Measurements from ENCODE around the gene ATP7A. TPM values are rescaled to one million over a fixed set of nuclear protein-coding genes. Genes with fewer than 3 reads are reported as not detected.

The ATP7A gene
- total and polyA plus RNA-seq, 2 experiments from 2014 or later = 3.7 to 13.0 TPM

- H3K9me3 ChIP-seq (ENCODE audit: low read depth) = no peaks in the 10 kb centered on the region
- no peaks in the 10 kb centered on the region for H4K20me1 ChIP-seq (ENCODE audit: insufficient read depth, poor library complexity, severe bottlenecking)
- no peak overlapping the region for H3K4me2 ChIP-seq
- WGBS (ENCODE audit: low lambda C conversion rate, missing lambda C conversion rate) = 85% methylated on average over 4 of the region's 4 CpGs
- no peaks in the 10 kb centered on the region for H3K4me1 ChIP-seq (ENCODE audit: insufficient read depth)
- no peak overlapping the region for H3K4me3 ChIP-seq
- H3K79me2 ChIP-seq = no peaks in the 10 kb centered on the region
- H2AFZ ChIP-seq = no peak overlapping the region
- TF ChIP-seq EZH2phosphoT487 (IDR thresholded peaks at IDR 0.05; ENCODE audit: low read depth, severe bottlenecking, unreplicated experiment) (no peak), EZH2 (IDR thresholded peaks at IDR 0.05; ENCODE audit: borderline replicate concordance) (no peak)
- TF ChIP-seq, protein P1, sequence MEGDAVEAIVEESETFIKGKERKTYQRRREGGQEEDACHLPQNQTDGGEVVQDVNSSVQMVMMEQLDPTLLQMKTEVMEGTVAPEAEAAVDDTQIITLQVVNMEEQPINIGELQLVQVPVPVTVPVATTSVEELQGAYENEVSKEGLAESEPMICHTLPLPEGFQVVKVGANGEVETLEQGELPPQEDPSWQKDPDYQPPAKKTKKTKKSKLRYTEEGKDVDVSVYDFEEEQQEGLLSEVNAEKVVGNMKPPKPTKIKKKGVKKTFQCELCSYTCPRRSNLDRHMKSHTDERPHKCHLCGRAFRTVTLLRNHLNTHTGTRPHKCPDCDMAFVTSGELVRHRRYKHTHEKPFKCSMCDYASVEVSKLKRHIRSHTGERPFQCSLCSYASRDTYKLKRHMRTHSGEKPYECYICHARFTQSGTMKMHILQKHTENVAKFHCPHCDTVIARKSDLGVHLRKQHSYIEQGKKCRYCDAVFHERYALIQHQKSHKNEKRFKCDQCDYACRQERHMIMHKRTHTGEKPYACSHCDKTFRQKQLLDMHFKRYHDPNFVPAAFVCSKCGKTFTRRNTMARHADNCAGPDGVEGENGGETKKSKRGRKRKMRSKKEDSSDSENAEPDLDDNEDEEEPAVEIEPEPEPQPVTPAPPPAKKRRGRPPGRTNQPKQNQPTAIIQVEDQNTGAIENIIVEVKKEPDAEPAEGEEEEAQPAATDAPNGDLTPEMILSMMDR (IDR thresholded peaks at IDR 0.05; ENCODE audit: poor library complexity) = no peak
- no peak overlapping the region for H3K27ac ChIP-seq
- no peaks in the 10 kb centered on the region for H3K9me2 ChIP-seq (replicated peaks; ENCODE audit: insufficient read depth)
- H3K27me3 ChIP-seq = no peaks in the 10 kb centered on the region
- DNase-seq (ENCODE audit: low spot score) = no peak
- H3K36me3 ChIP-seq (replicated peaks; ENCODE audit: insufficient read depth, low read depth) = no peaks in the 10 kb centered on the region
Measured at GRCh38 chrX:77979870-77980269, 69.4 kb downstream of the ATP7A start.

DNA sequence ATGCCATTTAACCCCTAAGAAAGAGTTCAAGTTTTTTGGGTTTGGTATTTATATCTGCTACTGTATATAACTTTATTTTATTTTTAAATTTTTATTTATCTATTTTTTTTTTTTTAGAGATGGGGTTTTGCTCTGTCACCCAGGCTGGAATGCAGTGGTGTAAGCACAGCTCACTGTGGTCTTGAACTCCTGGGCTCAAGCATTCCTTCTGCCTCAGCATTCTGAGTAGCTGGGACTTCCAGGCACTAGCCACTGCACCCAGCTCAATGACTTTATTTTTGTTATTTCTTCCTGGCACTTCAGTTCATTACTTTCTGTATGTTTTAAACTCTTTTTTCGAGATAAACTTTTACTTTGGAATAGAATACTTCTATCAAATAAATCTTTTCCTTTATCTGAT, 101.4 kb downstream of the ATP7A start:
- Histone ChIP-seq H3K27ac (no peak overlapping the region), H3K9me3 (ENCODE audit: low read depth) (no peaks in the 10 kb centered on the region), H3K36me3 (replicated peaks; ENCODE audit: insufficient read depth, low read depth) (no peaks in the 10 kb centered on the region), H3K27me3 (no peaks in the 10 kb centered on the region), H4K20me1 (ENCODE audit: insufficient read depth, poor library complexity, severe bottlenecking) (no peaks in the 10 kb centered on the region), H3K4me2 (no peak overlapping the region), H2AFZ (no peak overlapping the region), H3K4me3 (no peak overlapping the region), H3K9me2 (replicated peaks; ENCODE audit: insufficient read depth) (no peaks in the 10 kb centered on the region), H3K79me2 (no peaks in the 10 kb centered on the region), H3K4me1 (ENCODE audit: insufficient read depth) (no peaks in the 10 kb centered on the region)
- TF ChIP-seq, protein P1 (IDR thresholded peaks at IDR 0.05; ENCODE audit: poor library complexity) = no peak
- TF ChIP-seq EZH2 (IDR thresholded peaks at IDR 0.05; ENCODE audit: borderline replicate concordance) = no peak
- no peak for TF ChIP-seq EZH2phosphoT487 (IDR thresholded peaks at IDR 0.05; ENCODE audit: low read depth, severe bottlenecking, unreplicated experiment)
- 81% methylated on average over 1 of the region's 1 CpG for WGBS (ENCODE audit: low lambda C conversion rate, missing lambda C conversion rate)
- DNase-seq (ENCODE audit: low spot score) = no peak

- DNase-seq (ENCODE audit: low spot score) = no peak
- no peaks in the 10 kb centered on the region for H3K79me2 ChIP-seq
- H3K4me1 ChIP-seq (ENCODE audit: insufficient read depth) = no peaks in the 10 kb centered on the region
- H4K20me1 ChIP-seq (ENCODE audit: insufficient read depth, poor library complexity, severe bottlenecking) = no peaks in the 10 kb centered on the region
- no peak overlapping the region for H2AFZ ChIP-seq
- H3K27me3 ChIP-seq = no peaks in the 10 kb centered on the region
- TF ChIP-seq EZH2phosphoT487 (IDR thresholded peaks at IDR 0.05; ENCODE audit: low read depth, severe bottlenecking, unreplicated experiment) = no peak
- TF ChIP-seq, protein P1 (IDR thresholded peaks at IDR 0.05; ENCODE audit: poor library complexity) = no peak
- TF ChIP-seq EZH2 (IDR thresholded peaks at IDR 0.05; ENCODE audit: borderline replicate concordance) = no peak
- no peaks in the 10 kb centered on the region for H3K9me2 ChIP-seq (replicated peaks; ENCODE audit: insufficient read depth)
- no peaks in the 10 kb centered on the region for H3K9me3 ChIP-seq (ENCODE audit: low read depth)
- no peaks in the 10 kb centered on the region for H3K36me3 ChIP-seq (replicated peaks; ENCODE audit: insufficient read depth, low read depth)
- no peak overlapping the region for H3K4me2 ChIP-seq
- 78% methylated on average over 12 of the region's 12 CpGs for WGBS (ENCODE audit: low lambda C conversion rate, missing lambda C conversion rate)
- no peak overlapping the region for H3K4me3 ChIP-seq
- H3K27ac ChIP-seq = no peak overlapping the region
Measured at GRCh38 chrX:78019586-78020483, 109.3 kb downstream of the ATP7A start.

All from hepatocyte (in vitro differentiated cells).